ENCODE measurements around the gene EHMT1.

DNA sequence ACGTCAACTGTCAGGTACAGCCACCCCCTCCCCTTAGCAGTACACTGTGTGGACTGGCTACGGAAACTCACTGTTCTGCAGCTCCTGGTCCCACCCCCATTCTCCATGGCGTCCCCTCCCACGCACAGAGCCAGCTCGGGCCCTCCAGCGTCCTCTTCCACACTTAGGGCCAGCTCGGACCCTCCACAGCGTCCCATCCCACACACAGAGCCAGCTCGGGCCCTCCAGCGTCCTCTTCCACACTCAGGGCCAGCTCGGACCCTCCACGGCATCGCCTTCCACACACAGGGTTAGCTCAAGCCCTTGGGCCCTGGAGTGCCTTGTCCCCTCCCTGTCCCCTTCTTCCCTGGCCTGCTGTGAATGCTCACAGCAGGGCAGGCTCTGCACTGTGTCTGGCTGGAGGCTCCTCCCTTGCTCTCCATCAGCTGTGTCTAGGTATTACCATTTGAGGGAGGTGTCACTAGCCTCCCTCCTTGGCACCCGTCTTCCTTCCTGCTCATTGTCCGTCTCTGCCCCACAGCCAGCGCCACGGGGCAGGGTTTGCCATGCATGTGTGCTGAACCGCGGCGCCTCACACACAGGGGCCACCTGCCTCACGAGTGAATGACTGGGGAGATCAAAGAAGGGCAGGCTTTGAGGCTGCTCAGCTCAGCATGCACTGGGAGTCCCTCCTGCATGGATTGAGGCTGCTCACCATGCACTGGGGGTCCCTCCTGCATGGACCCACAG is 180.3 kb downstream of the EHMT1 start:
- no peak for TF ChIP-seq CAMTA2 (CRISPR knock-in tag; conservative IDR thresholded peaks at IDR 0.05)
- TF ChIP-seq HOXB6 (CRISPR knock-in tag; IDR thresholded peaks at IDR 0.05; ENCODE audit: borderline replicate concordance) = no peak
- no peak for TF ChIP-seq ILF3 (IDR thresholded peaks at IDR 0.05; ENCODE audit: borderline replicate concordance)
- TF ChIP-seq, protein P1, sequence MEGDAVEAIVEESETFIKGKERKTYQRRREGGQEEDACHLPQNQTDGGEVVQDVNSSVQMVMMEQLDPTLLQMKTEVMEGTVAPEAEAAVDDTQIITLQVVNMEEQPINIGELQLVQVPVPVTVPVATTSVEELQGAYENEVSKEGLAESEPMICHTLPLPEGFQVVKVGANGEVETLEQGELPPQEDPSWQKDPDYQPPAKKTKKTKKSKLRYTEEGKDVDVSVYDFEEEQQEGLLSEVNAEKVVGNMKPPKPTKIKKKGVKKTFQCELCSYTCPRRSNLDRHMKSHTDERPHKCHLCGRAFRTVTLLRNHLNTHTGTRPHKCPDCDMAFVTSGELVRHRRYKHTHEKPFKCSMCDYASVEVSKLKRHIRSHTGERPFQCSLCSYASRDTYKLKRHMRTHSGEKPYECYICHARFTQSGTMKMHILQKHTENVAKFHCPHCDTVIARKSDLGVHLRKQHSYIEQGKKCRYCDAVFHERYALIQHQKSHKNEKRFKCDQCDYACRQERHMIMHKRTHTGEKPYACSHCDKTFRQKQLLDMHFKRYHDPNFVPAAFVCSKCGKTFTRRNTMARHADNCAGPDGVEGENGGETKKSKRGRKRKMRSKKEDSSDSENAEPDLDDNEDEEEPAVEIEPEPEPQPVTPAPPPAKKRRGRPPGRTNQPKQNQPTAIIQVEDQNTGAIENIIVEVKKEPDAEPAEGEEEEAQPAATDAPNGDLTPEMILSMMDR (IDR thresholded peaks at IDR 0.05 in 2 of 3, conservative IDR thresholded peaks at IDR 0.05 in 1 of 3; ENCODE audit: insufficient read depth in 2 of 3, low read depth in 1 of 3, low read length in 3 of 3) = no peak
- TF ChIP-seq YY1 (IDR thresholded peaks at IDR 0.05; ENCODE audit: borderline replicate concordance in 1 of 3, control insufficient read depth in 1 of 3, extremely low read depth in 1 of 3, insufficient read depth in 3 of 3, insufficient read length in 1 of 3, insufficient replicate concordance in 2 of 3, low read depth in 1 of 3, low read length in 2 of 3) = no peak
- TF ChIP-seq JUND (IDR thresholded peaks at IDR 0.05; ENCODE audit: borderline replicate concordance, low read depth, low read length) = no peak
- no peak for TF ChIP-seq JUND (tag; IDR thresholded peaks at IDR 0.05; ENCODE audit: borderline replicate concordance, low read depth, low read length)
- no peak for TF ChIP-seq ZC3H11A (IDR thresholded peaks at IDR 0.05; ENCODE audit: low read depth, low read length)
- TF ChIP-seq PTTG1 (tag; IDR thresholded peaks at IDR 0.05; ENCODE audit: low read depth) = no peak
- TF ChIP-seq, protein P2, sequence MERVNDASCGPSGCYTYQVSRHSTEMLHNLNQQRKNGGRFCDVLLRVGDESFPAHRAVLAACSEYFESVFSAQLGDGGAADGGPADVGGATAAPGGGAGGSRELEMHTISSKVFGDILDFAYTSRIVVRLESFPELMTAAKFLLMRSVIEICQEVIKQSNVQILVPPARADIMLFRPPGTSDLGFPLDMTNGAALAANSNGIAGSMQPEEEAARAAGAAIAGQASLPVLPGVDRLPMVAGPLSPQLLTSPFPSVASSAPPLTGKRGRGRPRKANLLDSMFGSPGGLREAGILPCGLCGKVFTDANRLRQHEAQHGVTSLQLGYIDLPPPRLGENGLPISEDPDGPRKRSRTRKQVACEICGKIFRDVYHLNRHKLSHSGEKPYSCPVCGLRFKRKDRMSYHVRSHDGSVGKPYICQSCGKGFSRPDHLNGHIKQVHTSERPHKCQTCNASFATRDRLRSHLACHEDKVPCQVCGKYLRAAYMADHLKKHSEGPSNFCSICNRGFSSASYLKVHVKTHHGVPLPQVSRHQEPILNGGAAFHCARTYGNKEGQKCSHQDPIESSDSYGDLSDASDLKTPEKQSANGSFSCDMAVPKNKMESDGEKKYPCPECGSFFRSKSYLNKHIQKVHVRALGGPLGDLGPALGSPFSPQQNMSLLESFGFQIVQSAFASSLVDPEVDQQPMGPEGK (CRISPR knock-in tag; IDR thresholded peaks at IDR 0.05; ENCODE audit: borderline replicate concordance) = no peak
- TF ChIP-seq NR2C2 (CRISPR knock-in tag; IDR thresholded peaks at IDR 0.05) = no peak
- no peak for TF ChIP-seq NR2C2 (tag; IDR thresholded peaks at IDR 0.05)
- no peak for TF ChIP-seq CREBBP (IDR thresholded peaks at IDR 0.05; ENCODE audit: low read depth, low read length)
- no peak for TF ChIP-seq CBX3 (IDR thresholded peaks at IDR 0.05; ENCODE audit: borderline replicate concordance in 1 of 2, low read length in 2 of 2)
